Mesenchymal stem cell (in vitro differentiated cells and primary cell): ENCODE results near the gene CEP85L.

Experiments used
- DNase-seq: peaks from one replicate; pipeline ENCODE4 v3.0.0-alpha.2; 2013
- H2AFZ ChIP-seq: one replicate; pipeline ENCODE4 v1.6.1; 2013; ENCODE audit warnings: low read depth, mild to moderate bottlenecking, control low read depth, inconsistent platforms, low read length, moderate library complexity
- H2AK5ac ChIP-seq: 2 replicates; pipeline ENCODE4 v1.6.1; 2013; ENCODE audit warnings: low read length, moderate library complexity, mild to moderate bottlenecking, inconsistent platforms; ENCODE audit not compliant: severe bottlenecking
- H2BK120ac ChIP-seq: one replicate; pipeline ENCODE4 v1.6.1; 2013; ENCODE audit warnings: low read depth, mild to moderate bottlenecking, inconsistent platforms, low read length, moderate library complexity
- H2BK12ac ChIP-seq, 2 experiments: one replicate each; pipeline ENCODE4 v1.6.1; 2013; ENCODE audit warnings: inconsistent platforms in 2 of 2, low read length in 2 of 2, mild to moderate bottlenecking in 2 of 2, moderate library complexity in 2 of 2, control low read depth in 1 of 2
- H2BK15ac ChIP-seq: one replicate; pipeline ENCODE4 v1.6.1; 2013; ENCODE audit warnings: mild to moderate bottlenecking, low read depth, inconsistent platforms; ENCODE audit not compliant: poor library complexity, severe bottlenecking
- H2BK5ac ChIP-seq: 2 replicates; pipeline ENCODE4 v1.6.1; 2013; ENCODE audit warnings: low read depth, mild to moderate bottlenecking, low read length, control low read depth, inconsistent platforms; ENCODE audit not compliant: poor library complexity, severe bottlenecking
- H3K14ac ChIP-seq, 2 experiments: one replicate each; pipeline ENCODE4 v1.6.1; 2013; ENCODE audit warnings: inconsistent platforms in 2 of 2, low read length in 2 of 2, control low read depth in 1 of 2, mild to moderate bottlenecking in 1 of 2, moderate library complexity in 1 of 2
- H3K18ac ChIP-seq, 2 experiments: one replicate each; pipeline ENCODE4 v1.6.1; 2013; ENCODE audit warnings: inconsistent platforms in 2 of 2, low read length in 2 of 2, control low read depth in 1 of 2, low read depth in 1 of 2, mild to moderate bottlenecking in 1 of 2
- H3K23ac ChIP-seq, 2 experiments: one replicate each; pipeline ENCODE4 v1.6.1; 2013; ENCODE audit warnings: inconsistent platforms in 2 of 2, low read length in 2 of 2, mild to moderate bottlenecking in 2 of 2, moderate library complexity in 2 of 2, control low read depth in 1 of 2
- H3K27ac ChIP-seq: 2 replicates; pipeline ENCODE4 v1.5.1; 2013; ENCODE audit warnings: mild to moderate bottlenecking, moderate library complexity, low read length, control low read depth, inconsistent platforms; ENCODE audit not compliant: poor library complexity, severe bottlenecking
- H3K27me3 ChIP-seq, 2 experiments: 2 replicates each; pipeline versions ENCODE4 v1.6.1 to v1.7.0; 2013; ENCODE audit warnings: low read length in 2 of 2, mild to moderate bottlenecking in 2 of 2, moderate library complexity in 2 of 2, control low read depth in 1 of 2, inconsistent platforms in 1 of 2; ENCODE audit not compliant: control insufficient read depth in 1 of 2, insufficient read depth in 1 of 2
- H3K36me3 ChIP-seq, 2 experiments: 2 replicates each; pipeline versions ENCODE4 v1.6.1 to v1.7.0; 2013; ENCODE audit warnings: low read length in 2 of 2, control low read depth in 1 of 2, inconsistent platforms in 1 of 2, low read depth in 1 of 2, mild to moderate bottlenecking in 1 of 2; ENCODE audit not compliant: insufficient read depth in 2 of 2, control insufficient read depth in 1 of 2
- H3K4ac ChIP-seq, 2 experiments: one replicate each; pipeline ENCODE4 v1.6.1; 2013; ENCODE audit warnings: inconsistent platforms in 2 of 2, low read length in 2 of 2, mild to moderate bottlenecking in 2 of 2, moderate library complexity in 2 of 2, control low read depth in 1 of 2, low read depth in 1 of 2
- H3K4me1 ChIP-seq: 2 replicates; pipeline ENCODE4 v1.6.1; 2013; ENCODE audit warnings: low read depth, low read length, control low read depth; ENCODE audit not compliant: control insufficient read depth, insufficient read depth
- H3K4me2 ChIP-seq: 2 replicates; pipeline ENCODE4 v1.6.1; 2013; ENCODE audit warnings: low read length, mild to moderate bottlenecking, inconsistent platforms; ENCODE audit not compliant: poor library complexity, severe bottlenecking
- H3K4me3 ChIP-seq, 2 experiments: 2 replicates each; pipeline versions ENCODE4 v1.5.1 to v1.7.0; 2013; ENCODE audit warnings: low read length in 2 of 2, mild to moderate bottlenecking in 2 of 2, control low read depth in 1 of 2, low read depth in 1 of 2; ENCODE audit not compliant: insufficient read depth in 1 of 2
- H3K79me1 ChIP-seq: replicated peaks from 2 replicates; pipeline ENCODE4 v1.6.1; 2013; ENCODE audit warnings: mild to moderate bottlenecking, control low read depth, low read length, inconsistent platforms; ENCODE audit not compliant: poor library complexity, severe bottlenecking
- H3K9ac ChIP-seq: 2 replicates; pipeline ENCODE4 v1.7.0; 2013; ENCODE audit warnings: mild to moderate bottlenecking, low read length, moderate library complexity
- H3K9me3 ChIP-seq: 2 replicates; pipeline ENCODE4 v1.7.0; 2013; ENCODE audit warnings: mild to moderate bottlenecking, low read length; ENCODE audit not compliant: control insufficient read depth
- H4K8ac ChIP-seq: one replicate; pipeline ENCODE4 v1.6.1; 2013; ENCODE audit warnings: inconsistent platforms, mild to moderate bottlenecking, low read length, moderate library complexity
- H4K91ac ChIP-seq: one replicate; pipeline ENCODE4 v1.6.1; 2013; ENCODE audit warnings: mild to moderate bottlenecking, low read length, inconsistent platforms
- WGBS: methylation state at CpG from one replicate; pipeline ENCODE4 v1.1.7; 2013; ENCODE audit warnings: mixed read lengths; 5-methylcytosine and 5-hydroxymethylcytosine counted together

Gene CEP85L

DNA sequence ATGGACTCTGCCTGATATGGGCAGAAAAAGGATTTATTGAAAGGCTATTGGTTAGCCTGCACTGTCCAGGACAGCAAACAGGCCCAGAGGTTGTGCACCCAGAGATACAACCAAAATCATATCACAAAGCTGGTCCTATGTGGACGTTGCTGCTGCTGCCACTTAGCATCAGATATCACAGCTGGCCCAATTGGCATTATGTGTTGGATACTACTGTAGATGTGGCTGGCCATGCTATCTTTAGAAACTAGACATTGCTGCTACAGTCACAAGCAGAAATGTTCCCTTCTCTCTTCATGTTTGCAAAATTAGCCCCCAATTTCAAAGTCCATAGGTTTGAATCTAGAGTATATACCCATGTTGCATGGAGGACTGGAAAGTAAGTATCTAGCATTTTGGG, 42.2 kb upstream of the CEP85L start:
- no peak overlapping the region for H3K4me3 ChIP-seq
- peak overlapping the region; percentile 7 for H4K8ac ChIP-seq
- no peak overlapping the region for H3K23ac ChIP-seq
- H3K4me2 ChIP-seq: no peak overlapping the region
- no peak overlapping the region for H2BK15ac ChIP-seq
- no peaks in the 10 kb centered on the region for H3K27me3 ChIP-seq
- H3K14ac ChIP-seq: no peak overlapping the region
- H3K9ac ChIP-seq: no peak overlapping the region
- H2BK12ac ChIP-seq: no peak overlapping the region
- peaks cover 7% of the 10 kb centered on the region for H3K79me1 ChIP-seq
- H3K27ac ChIP-seq: no peak overlapping the region
- H3K4me1 ChIP-seq: no peaks in the 10 kb centered on the region
- H3K4ac ChIP-seq: no peak overlapping the region
- H2BK5ac ChIP-seq: no peak overlapping the region
- H3K36me3 ChIP-seq: no peaks in the 10 kb centered on the region
- no peak overlapping the region for H2AFZ ChIP-seq
- no peak overlapping the region for H3K18ac ChIP-seq
- H4K91ac ChIP-seq: no peak overlapping the region
- no peak overlapping the region for H2BK120ac ChIP-seq
- no peak for DNase-seq
- no peaks in the 10 kb centered on the region for H3K9me3 ChIP-seq
- 60% methylated on average over 1 of the region's 1 CpG for WGBS
- H2AK5ac ChIP-seq: no peak overlapping the region

- H3K4me1 ChIP-seq: peaks cover 1% of the 10 kb centered on the region
- H2BK120ac ChIP-seq: no peak overlapping the region
- H3K23ac ChIP-seq: no peak overlapping the region
- no peak overlapping the region for H2BK5ac ChIP-seq
- H2BK12ac ChIP-seq: no peak overlapping the region
- no peaks in the 10 kb centered on the region for H3K9me3 ChIP-seq
- no peak for DNase-seq
- H3K4me2 ChIP-seq: no peak overlapping the region
- no peaks in the 10 kb centered on the region for H3K36me3 ChIP-seq
- no peak overlapping the region for H3K27ac ChIP-seq
- no peak overlapping the region for H3K4ac ChIP-seq
- H3K18ac ChIP-seq: no peak overlapping the region
- H3K9ac ChIP-seq: no peak overlapping the region
- H3K79me1 ChIP-seq: peaks cover 9% of the 10 kb centered on the region
- H3K27me3 ChIP-seq: no peaks in the 10 kb centered on the region
- WGBS: 77% methylated on average over 5 of the region's 7 CpGs
- H2BK15ac ChIP-seq: no peak overlapping the region
- no peak overlapping the region for H3K4me3 ChIP-seq
- no peak overlapping the region for H2AK5ac ChIP-seq
- no peak overlapping the region for H2AFZ ChIP-seq
- no peak overlapping the region for H3K14ac ChIP-seq
- H4K8ac ChIP-seq: no peak overlapping the region
- H4K91ac ChIP-seq: no peak overlapping the region
Observed at GRCh38 chr6:118685823-118686449, 34.5 kb upstream of the CEP85L start.

DNA sequence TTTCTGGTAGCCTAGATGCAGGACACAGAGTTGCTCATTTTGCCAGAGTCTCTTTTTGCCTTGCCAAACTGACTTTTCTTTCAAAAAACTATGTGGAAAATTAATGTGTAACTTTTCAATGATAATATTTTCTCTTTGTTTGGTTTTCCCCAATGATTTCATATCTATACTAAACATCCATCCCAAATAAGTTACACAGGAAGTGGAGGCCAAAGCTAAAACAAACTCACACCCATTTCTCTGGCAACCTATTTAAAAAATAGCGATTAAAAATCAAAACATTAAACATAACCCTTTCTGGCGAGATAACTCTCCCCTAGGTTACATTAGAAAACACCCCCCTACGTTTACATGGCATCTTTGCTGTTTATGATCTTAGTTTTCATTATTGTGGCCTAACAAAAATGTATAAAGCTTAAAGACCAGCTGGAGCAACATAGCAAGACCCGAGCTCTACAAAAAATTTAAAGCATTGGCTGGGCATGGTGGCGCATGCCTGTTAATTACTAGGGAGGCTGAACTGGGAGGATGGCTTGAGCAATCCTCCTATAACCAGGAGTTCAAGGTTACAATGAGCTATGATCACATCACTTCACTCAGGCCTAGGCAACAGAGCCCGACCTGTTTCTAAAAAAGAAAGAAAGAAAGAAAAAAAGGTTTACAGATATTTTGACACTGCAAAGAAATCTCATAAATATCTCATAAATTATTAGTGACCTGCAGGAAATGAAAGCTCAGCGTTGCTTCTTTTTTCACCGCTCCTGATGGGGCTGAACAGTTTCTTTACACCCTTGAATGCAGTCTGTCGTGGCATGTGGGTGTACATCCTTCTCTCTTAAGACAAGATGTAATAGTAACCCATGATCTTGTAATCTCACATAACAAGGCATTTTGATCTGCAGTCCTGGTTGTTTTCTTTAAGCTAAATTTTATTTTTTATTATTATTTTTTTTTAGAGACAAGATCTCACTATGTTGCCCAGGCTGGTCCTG, 32.8 kb upstream of the CEP85L start:
- Histone ChIP-seq H4K91ac (no peak overlapping the region), H3K4me1 (peaks cover 1% of the 10 kb centered on the region), H3K4me3 (no peak overlapping the region), H3K4ac (no peak overlapping the region), H3K27me3 (no peaks in the 10 kb centered on the region), H2BK15ac (peak overlapping the region; percentile 52), H4K8ac (no peak overlapping the region), H2BK120ac (no peak overlapping the region), H3K9ac (no peak overlapping the region), H2BK12ac (no peak overlapping the region), H3K23ac (no peak overlapping the region), H3K4me2 (no peak overlapping the region), H2BK5ac (no peak overlapping the region), H3K27ac (no peak overlapping the region), H3K18ac (peak overlapping the region in 1 of 2 experiments; percentile 12), H2AK5ac (no peak overlapping the region), H3K9me3 (no peaks in the 10 kb centered on the region), H3K14ac (no peak overlapping the region), H2AFZ (no peak overlapping the region), H3K36me3 (no peaks in the 10 kb centered on the region), H3K79me1 (peaks cover 8% of the 10 kb centered on the region)
- no peak for DNase-seq
- 97% methylated on average over 6 of the region's 9 CpGs for WGBS

DNA sequence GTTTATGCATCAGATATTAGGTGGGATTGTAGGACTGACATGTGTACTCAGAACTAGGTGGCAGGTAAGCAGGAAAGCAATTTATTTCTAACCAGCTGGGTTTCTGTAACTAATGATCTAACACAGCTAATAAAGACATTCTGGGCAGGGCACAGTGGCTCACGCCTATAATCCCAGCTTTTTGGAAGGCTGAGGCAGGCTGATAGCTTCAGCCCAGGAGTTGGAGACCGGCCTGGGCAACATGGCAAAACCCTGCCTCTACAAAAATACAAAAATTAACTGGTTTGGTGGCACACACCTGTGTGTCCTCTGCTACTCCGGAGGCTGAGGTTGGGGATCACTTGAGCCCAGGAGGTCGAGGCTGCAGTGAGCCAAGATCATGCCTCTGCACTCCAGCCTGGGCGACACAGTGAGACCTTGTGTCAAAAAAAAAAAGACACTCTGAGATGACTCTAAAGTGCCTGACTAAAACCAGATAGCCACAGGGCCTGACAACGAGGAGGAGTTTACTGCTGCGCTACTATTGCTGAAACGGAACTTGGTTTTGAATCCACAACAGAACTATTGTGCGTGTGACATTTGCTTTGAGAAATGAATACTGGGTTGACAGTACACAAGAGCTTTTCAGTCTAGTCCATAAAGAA, 29.2 kb upstream of the CEP85L start:
- H3K4me2 ChIP-seq: no peak overlapping the region
- 52% methylated on average over 8 of the region's 9 CpGs for WGBS
- H3K36me3 ChIP-seq: no peaks in the 10 kb centered on the region
- no peak overlapping the region for H3K14ac ChIP-seq
- H3K9ac ChIP-seq: no peak overlapping the region
- H3K4me1 ChIP-seq: no peaks in the 10 kb centered on the region
- H3K18ac ChIP-seq: no peak overlapping the region
- no peak overlapping the region for H3K23ac ChIP-seq
- H3K9me3 ChIP-seq: no peaks in the 10 kb centered on the region
- H3K79me1 ChIP-seq: peaks cover 3% of the 10 kb centered on the region
- H3K4me3 ChIP-seq: no peak overlapping the region
- H4K91ac ChIP-seq: no peak overlapping the region
- no peak overlapping the region for H3K4ac ChIP-seq
- H2AFZ ChIP-seq: no peak overlapping the region
- H2BK120ac ChIP-seq: no peak overlapping the region
- DNase-seq: peak; percentile 34
- no peak overlapping the region for H2BK5ac ChIP-seq
- no peak overlapping the region for H2BK12ac ChIP-seq
- no peak overlapping the region for H2BK15ac ChIP-seq
- H2AK5ac ChIP-seq: no peak overlapping the region
- H3K27me3 ChIP-seq: no peaks in the 10 kb centered on the region
- no peak overlapping the region for H3K27ac ChIP-seq
- H4K8ac ChIP-seq: no peak overlapping the region
